Subcutaneous adipose tissue (tissue), 4 donors: Measurements from ENCODE around the gene CD82. TPM values are rescaled to one million over a fixed set of nuclear protein-coding genes. Genes with fewer than 3 reads are reported as not detected.

Experiments used
- total RNA-seq, 4 donors: library from RNA; depleted of rRNA; stranded (reverse); fragments of >200 nt; gene quantifications; one replicate each; pipeline ENCODE4 v1.1.0, GENCODE V29; 2016
- TF ChIP-seq, protein P1 (sequence below): fragments of 450-650 bp; IDR thresholded peaks from one replicate; pipeline ENCODE4 v1.5.1; 2016; ENCODE audit warnings: low read depth, mild to moderate bottlenecking, control low read depth, antibody characterized with exemption, moderate library complexity

Gene CD82
- total RNA-seq, 4 donors from 2014 or later, result 9.0 to 19.4 (median 14.3) TPM

DNA sequence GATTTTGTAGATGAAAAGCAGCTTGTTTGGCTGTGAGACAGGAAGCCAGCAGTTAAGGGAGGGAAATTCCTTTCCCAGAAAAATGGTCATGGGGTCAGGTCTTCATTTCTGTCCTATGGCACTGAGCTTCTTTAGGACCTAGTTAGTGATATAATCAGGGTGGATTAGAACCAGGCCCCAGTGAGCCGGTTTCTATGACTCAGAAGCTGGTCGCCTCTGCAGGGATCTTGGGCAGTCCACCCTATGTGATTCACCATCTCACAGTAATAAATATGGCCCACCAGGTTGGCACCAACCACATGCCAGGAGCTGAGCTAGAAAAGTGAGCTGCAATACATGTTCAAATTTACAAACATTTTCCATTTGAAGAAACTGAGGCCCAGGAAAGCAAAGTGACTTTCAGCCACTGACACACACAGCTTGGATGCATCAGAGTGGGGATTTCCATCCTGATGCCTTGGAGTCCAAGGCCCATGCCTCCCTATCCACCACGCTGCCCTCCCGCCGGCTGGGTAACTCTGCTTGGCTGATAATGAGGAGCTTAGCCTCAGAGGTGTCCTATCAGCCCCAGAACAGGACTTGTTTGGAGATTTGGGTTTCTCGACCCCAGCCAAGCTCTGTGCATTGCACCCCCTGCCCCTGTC is 42.0 kb downstream of the CD82 start:
- TF ChIP-seq, protein P1, sequence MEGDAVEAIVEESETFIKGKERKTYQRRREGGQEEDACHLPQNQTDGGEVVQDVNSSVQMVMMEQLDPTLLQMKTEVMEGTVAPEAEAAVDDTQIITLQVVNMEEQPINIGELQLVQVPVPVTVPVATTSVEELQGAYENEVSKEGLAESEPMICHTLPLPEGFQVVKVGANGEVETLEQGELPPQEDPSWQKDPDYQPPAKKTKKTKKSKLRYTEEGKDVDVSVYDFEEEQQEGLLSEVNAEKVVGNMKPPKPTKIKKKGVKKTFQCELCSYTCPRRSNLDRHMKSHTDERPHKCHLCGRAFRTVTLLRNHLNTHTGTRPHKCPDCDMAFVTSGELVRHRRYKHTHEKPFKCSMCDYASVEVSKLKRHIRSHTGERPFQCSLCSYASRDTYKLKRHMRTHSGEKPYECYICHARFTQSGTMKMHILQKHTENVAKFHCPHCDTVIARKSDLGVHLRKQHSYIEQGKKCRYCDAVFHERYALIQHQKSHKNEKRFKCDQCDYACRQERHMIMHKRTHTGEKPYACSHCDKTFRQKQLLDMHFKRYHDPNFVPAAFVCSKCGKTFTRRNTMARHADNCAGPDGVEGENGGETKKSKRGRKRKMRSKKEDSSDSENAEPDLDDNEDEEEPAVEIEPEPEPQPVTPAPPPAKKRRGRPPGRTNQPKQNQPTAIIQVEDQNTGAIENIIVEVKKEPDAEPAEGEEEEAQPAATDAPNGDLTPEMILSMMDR, result no peak

DNA sequence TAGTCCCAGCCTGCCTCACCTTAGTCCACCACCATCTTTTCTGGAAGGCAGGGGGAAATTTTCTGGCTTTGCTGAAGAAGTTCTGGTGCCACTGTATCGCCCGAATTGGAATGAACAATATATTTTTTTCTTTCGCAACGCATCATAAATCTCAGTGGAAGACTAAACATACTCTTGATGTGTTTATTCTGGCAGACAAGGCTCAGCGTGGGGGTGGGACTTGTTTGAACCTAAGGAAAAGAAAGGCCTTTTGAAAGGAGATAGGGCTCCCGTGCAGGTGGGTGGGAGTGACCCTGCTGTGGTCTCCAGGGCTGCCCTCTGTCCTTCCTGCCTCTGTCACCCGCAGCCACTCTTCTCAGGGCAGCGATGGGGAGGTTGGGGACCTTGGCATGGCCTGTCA is 42.5 kb downstream of the CD82 start:
- TF ChIP-seq, protein P1, result no peak

DNA sequence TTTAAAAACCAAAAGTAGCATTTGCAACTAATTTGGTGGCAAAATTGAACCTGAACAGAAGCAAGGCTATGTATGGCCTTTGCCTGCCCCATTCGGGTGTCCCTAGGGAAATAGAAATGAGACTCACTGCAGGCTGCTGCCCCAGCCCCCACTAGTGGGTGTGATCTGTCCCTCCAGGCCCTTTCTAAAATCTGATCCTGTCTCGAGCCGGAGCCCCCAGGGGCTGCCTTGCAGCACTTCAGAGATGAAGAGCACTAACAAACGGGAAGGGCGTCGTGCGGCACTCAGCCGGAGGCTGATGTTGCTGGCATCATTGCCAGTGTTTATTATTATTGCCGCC is 43.2 kb downstream of the CD82 start:
- TF ChIP-seq, protein P1, result no peak

DNA sequence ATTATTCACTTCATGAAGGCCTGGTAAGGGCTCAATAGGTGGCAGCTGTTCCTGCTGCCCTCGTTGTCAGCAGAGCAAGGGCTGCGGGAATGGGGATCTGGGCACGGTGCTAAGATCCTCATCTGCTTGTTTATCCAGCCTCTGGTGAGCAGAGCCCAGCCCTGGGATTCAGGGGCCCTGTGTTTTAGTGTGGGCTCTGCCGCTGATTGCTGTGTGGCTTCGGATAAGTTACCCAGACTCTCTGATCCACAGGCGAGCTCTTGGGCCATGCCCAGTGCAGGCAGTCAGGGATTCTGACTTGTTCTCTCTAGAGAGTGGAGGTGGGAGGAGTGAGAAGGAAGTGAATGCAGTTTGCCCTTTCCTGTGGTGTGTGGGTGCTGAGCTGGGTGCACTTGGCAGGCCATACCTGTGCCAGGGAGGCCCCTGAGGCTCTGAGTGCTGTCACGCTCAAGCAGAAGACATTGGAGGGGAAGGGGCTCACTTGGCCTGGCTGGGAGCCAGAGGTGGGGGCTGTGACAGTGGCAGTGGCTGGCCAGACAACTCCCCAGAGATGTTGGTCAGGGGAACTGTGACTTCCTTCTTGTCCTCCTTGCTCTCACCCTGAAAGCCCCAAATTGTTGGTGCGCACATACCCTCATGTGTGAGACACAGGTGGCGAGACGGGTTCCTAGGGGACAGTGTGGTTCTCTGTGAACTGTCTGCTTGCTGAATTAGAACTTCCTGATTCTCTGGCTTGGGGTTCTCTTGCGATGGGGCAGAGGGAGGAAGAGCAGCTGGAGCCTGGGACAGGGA is 43.7 kb downstream of the CD82 start:
- TF ChIP-seq, protein P1, result no peak

DNA sequence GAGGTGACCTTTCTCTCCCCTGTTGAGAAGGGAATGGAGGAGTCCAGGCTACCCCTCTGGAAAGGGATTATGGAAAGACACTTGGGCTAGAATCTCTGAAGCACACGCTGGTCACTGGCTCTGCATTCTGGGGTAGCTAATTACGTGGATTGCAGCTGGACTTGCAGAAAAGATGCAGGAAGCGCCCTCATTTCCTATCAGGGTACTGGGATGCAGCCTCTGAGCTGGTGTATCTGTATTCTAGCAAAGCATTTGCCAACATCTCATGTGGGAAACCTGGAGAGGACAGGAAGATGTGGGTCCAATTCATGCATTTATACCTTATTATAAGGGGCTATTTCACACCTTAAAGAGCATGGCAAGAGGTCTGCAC is 44.3 kb downstream of the CD82 start:
- TF ChIP-seq, protein P1, result no peak

DNA sequence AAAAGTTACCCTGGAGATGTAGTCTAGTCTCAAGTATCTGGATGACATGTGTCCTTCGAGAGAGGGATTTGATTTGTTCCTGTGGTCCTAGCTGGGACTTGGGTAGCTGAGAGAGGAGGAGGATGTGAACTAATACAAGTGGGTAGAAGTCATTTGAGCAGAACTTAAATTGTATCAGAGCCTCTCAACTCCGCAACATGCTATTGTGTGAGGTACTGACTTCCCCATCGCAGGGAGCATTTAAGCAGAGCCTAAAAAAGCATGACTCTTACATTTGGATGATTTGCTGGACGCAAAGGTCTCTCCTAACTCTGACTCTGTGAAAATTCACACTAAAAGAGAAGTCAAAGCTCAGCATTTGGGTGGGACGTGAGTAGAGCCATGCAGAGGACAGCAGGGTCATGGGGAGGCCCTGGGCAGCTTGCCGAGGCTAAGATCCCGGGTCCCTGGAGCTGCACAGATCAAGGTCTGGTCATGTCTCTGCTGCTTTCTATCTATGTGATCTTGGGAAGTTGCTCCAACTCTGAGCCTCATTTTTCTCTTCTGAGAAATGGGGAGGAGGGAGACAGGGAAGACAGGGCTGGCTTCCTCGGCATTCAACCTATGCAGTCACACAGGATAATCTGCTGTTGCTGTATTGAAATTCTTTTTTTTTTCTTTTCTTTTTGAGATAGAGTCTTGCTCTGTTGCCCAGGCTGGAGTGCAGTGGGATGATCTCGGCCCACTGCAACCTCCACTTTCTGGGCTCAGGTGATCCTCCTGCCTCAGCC is 44.9 kb downstream of the CD82 start:
- TF ChIP-seq, protein P1, result no peak

DNA sequence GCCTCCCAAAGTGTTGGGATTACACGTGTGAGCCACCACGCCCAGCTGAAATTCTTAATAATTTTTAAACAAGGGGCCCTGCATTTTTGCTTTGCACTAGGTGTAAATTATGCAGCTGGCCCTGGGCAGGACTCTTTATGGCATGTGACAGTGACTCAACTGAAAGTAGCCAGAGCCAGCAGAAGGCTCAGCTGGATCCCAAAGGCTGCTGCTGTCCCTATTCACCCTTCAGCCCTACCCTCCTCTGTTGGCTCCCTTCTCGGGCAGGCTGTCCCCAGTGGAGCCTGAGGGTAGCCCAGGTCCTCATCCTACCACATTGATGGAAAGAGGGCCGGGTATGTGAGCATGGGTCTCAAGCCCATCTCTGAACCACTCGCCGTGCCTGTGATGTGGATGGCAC is 45.6 kb downstream of the CD82 start:
- TF ChIP-seq, protein P1, result no peak
